ENCODE results near the gene KRTAP5-3.

KRTAP5-3 gene

DNA sequence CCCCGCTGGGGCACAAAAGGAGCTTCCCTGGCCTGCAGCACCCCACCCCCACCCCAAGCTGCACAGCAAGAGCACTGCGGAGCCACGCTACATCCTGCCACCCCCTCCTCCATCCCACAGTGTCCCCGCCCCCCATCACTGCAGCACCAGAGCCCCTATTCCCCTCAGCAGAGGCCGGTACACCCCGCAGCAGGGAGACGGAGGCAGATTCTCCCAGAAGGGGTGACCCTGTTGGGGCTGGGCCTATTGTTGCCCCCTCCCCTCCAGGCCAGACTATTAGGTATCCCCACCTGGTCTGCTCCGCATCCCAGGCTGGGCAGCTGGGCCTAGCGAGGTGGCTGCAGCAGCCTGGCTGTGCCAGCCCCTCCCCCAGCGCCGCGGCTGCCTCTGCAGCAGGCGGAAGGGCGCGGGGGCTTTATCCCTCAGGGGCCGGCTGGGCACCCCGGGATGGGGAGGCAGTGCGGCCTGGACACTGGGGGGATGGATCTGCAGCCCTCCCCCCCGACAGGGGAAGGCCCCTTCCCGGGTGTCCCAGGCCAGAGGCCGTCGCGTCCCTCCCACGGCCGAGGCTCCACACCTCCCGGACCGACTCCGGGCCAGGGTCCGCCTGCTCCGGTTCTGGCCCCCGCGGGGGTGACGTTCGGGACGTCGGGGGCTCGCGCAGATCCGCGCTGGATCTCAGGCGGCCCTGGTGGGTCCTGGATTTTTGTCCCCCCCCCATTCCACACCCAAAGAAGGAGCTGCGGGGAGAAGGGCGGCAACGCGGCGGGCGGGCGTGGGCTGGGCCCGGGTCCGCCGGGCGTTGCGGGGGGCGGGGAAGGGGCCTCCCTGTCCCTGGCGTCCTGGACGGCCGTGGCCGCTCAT lies 37.1 kb downstream of the KRTAP5-3 start:
- peak overlapping the region; percentile 86 to 98 (median 96) for H3K4me2 ChIP-seq
- H3K27ac ChIP-seq: peak overlapping the region in 10 of 11 experiments; percentile 14 to 91 (median 56); a peak in 16 of 22 replicates
- H4K20me1 ChIP-seq: peaks cover 32 to 69% (median 61%) of the 10 kb centered on the region in 11 experiments
- peak overlapping the region; percentile 66 to 96 (median 79); a peak in 20 of 22 replicates for H3K9ac ChIP-seq
- H3K9me3 ChIP-seq (replicated peaks in 1 of 11): no peaks in the 10 kb centered on the region
- peak overlapping the region; percentile 62 to 75 (median 68) for H3K4me3 ChIP-seq
- peaks cover 58 to 99% (median 88%) of the 10 kb centered on the region in 11 experiments for H3K27me3 ChIP-seq
- H3K4me1 ChIP-seq: peaks cover 29 to 57% (median 45%) of the 10 kb centered on the region in 10 experiments; a peak in 19 of 20 replicates
- H3K36me3 ChIP-seq: no peaks in the 10 kb centered on the region
- no peak for TF ChIP-seq Cebpa-rat (IDR thresholded peaks at IDR 0.05)

- Histone ChIP-seq H3K4me2 (peak overlapping the region; percentile 86 to 98 (median 96)), H3K9me3 (replicated peaks in 1 of 11) (no peaks in the 10 kb centered on the region), H3K27me3 (peaks cover 59 to 99% (median 88%) of the 10 kb centered on the region in 11 experiments), H4K20me1 (peaks cover 39 to 75% (median 67%) of the 10 kb centered on the region in 11 experiments), H3K4me1 (peaks cover 29 to 57% (median 45%) of the 10 kb centered on the region in 10 experiments; a peak in 19 of 20 replicates), H3K36me3 (peaks cover 0 to 4% (median 0%) of the 10 kb centered on the region in 11 experiments; a peak in 1 of 22 replicates), H3K4me3 (peak overlapping the region in 5 of 10 experiments; percentile 66 to 75 (median 71); a peak in 7 of 20 replicates), H3K9ac (peak overlapping the region in 4 of 11 experiments; percentile 78 to 96 (median 90); a peak in 6 of 22 replicates), H3K27ac (no peak overlapping the region)
- TF ChIP-seq Cebpa-rat (IDR thresholded peaks at IDR 0.05): no peak
Observed at GRCh38 chr11:1570531-1570895, 37.8 kb downstream of the KRTAP5-3 start.

GRCh38 chr11:1570001-1570453 lies 38.2 kb downstream of the KRTAP5-3 start:
- TF ChIP-seq Cebpa-rat (IDR thresholded peaks at IDR 0.05): no peak
- H3K4me2 ChIP-seq: peak overlapping the region in 9 of 11 experiments; percentile 86 to 98 (median 95); a peak in 12 of 22 replicates
- no peak overlapping the region for H3K27ac ChIP-seq

DNA sequence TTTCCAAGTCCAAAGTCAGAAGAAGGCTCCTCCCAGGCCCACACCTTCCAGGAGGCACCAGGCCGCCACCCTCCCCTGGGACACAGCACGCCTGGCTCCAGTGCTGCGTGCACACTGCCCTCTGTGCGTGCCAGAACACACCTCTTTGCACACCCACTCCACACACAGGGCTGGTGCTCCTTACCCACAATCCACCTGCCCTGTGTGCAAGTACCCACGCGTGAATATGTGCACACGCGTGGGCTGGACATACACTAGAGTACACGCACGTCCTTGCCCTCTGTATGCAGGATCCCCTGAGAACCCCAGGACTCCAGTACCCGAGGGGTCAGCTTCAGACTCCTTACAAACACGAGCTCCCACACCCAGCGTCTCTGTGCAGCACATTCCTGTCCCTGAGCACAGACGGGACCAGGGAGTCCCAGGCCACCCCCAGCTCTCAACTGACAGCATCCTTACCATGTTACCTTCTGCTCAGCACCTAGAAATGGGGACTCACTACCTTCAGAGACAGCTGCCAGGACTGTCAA lies 38.9 kb downstream of the KRTAP5-3 start:
- no peak for TF ChIP-seq Cebpa-rat (IDR thresholded peaks at IDR 0.05)
- Histone ChIP-seq H3K36me3 (peaks cover 0 to 9% (median 0%) of the 10 kb centered on the region in 11 experiments; a peak in 1 of 22 replicates), H4K20me1 (peaks cover 51 to 85% (median 79%) of the 10 kb centered on the region in 11 experiments), H3K4me2 (peak overlapping the region in 7 of 11 experiments; percentile 16 to 93 (median 33); a peak in 10 of 22 replicates), H3K4me1 (peaks cover 27 to 58% (median 46%) of the 10 kb centered on the region in 10 experiments; a peak in 19 of 20 replicates), H3K27me3 (peaks cover 58 to 99% (median 88%) of the 10 kb centered on the region in 11 experiments), H3K4me3 (no peak overlapping the region), H3K9ac (no peak overlapping the region), H3K9me3 (replicated peaks in 1 of 11) (no peaks in the 10 kb centered on the region), H3K27ac (no peak overlapping the region)

More at GRCh38 chr11:1570001-1570453, 38.2 kb downstream of the KRTAP5-3 start:
- peaks cover 43 to 80% (median 72%) of the 10 kb centered on the region in 11 experiments for H4K20me1 ChIP-seq
- H3K27me3 ChIP-seq: peaks cover 57 to 99% (median 88%) of the 10 kb centered on the region in 11 experiments
- peaks cover 0 to 9% (median 0%) of the 10 kb centered on the region in 11 experiments; a peak in 1 of 22 replicates for H3K36me3 ChIP-seq
- peaks cover 29 to 57% (median 44%) of the 10 kb centered on the region in 10 experiments; a peak in 19 of 20 replicates for H3K4me1 ChIP-seq
- no peaks in the 10 kb centered on the region for H3K9me3 ChIP-seq (replicated peaks in 1 of 11)
- H3K4me3 ChIP-seq: peak overlapping the region in 1 of 10 experiments; percentile 75; a peak in 2 of 20 replicates
- H3K9ac ChIP-seq: peak overlapping the region in 2 of 11 experiments; percentile 93 to 96; a peak in 2 of 22 replicates

DNA sequence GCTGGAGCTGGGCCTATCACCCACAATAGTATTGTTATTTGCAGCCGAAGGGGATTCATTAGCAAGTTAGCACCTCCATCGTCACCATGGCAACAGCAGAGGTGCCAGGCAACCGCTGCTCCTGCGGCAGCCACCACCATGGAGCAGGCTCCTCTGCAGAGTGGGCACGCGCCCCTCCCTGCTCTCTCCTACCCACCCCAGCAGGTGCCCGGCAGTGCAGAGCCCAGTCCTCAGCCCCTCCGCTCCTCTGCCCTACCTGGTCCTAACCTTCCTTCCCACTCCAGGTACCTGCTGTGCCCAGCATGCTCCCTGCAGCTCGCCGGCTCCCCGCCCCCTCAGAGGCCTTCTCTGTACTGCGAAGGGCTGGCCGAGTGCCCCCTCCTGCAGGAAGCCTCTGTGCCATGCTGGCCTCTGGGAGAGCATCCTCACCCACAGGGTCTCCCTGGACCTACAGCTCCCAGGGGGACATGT lies 39.8 kb downstream of the KRTAP5-3 start:
- Histone ChIP-seq H3K36me3 (peaks cover 0 to 9% (median 0%) of the 10 kb centered on the region in 11 experiments; a peak in 3 of 22 replicates), H3K9me3 (replicated peaks in 1 of 11) (no peaks in the 10 kb centered on the region), H4K20me1 (peaks cover 48 to 85% (median 80%) of the 10 kb centered on the region in 11 experiments), H3K27ac (no peak overlapping the region), H3K27me3 (peaks cover 50 to 97% (median 85%) of the 10 kb centered on the region in 11 experiments), H3K4me1 (peaks cover 18 to 55% (median 40%) of the 10 kb centered on the region in 10 experiments; a peak in 19 of 20 replicates), H3K4me2 (peak overlapping the region in 3 of 11 experiments; percentile 16 to 93 (median 36); a peak in 3 of 22 replicates), H3K4me3 (no peak overlapping the region), H3K9ac (no peak overlapping the region)
- TF ChIP-seq Cebpa-rat (IDR thresholded peaks at IDR 0.05): no peak

DNA sequence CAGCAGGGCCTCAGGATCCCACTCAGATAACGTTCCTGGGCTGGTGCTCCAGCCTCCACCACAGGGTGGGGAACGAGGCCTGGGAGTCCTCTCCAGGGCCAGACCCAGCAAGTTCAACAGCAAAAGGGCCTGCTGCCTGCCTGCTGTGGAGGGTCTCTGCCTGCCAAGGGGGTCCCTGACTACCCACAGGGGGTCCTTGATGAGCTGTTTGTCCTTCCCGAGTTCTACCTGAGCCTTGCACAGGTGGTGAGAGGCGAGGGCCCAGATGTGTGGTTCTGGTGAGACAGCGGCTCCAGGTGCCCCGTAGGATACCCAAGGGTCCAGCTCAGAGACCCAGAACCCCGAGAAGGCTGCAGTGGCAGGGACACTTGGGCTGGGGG lies 40.6 kb downstream of the KRTAP5-3 start:
- Histone ChIP-seq H3K36me3 (peaks cover 0 to 17% (median 0%) of the 10 kb centered on the region in 11 experiments; a peak in 3 of 22 replicates), H4K20me1 (peaks cover 48 to 88% (median 81%) of the 10 kb centered on the region in 11 experiments), H3K4me1 (peaks cover 14 to 53% (median 35%) of the 10 kb centered on the region in 10 experiments; a peak in 19 of 20 replicates), H3K27ac (no peak overlapping the region), H3K9me3 (replicated peaks in 1 of 11) (no peaks in the 10 kb centered on the region), H3K4me2 (no peak overlapping the region; a peak in 1 of 22 replicates), H3K4me3 (no peak overlapping the region), H3K9ac (no peak overlapping the region), H3K27me3 (peaks cover 42 to 89% (median 78%) of the 10 kb centered on the region in 11 experiments)
- TF ChIP-seq Cebpa-rat (IDR thresholded peaks at IDR 0.05): no peak

DNA sequence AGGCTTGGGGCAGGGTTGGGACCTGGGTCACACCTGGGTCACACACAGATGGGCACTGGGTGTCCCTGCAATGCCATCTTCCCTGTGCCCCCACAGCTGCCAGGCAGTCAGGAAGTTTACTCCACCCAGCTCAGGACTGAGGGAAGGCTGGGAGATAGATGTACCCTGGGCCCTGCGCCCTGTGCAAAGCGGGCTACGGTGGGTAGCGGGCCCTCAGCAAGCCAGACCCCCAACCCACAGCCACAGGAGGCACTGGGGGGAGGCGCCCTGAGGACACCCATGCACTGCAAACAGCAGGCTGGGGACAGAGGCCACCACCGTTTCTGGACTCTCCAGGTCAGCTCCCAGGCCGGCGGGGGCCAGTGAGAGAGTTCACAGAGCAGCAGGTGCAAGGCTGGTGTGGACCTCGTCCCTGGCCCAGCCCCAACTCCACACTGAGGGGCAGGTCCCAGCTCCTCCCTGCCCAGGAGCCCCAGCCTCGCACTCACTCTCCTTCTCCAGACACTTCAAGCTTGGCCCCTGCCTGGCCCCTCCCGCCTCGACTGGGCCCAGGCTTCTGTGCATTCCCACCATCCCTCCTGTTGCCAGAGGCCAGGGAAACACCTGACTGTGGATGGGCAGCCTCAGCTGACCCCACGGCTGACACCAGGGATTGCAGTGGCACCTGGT lies 41.1 kb downstream of the KRTAP5-3 start:
- peaks cover 38 to 84% (median 72%) of the 10 kb centered on the region in 11 experiments for H3K27me3 ChIP-seq
- peaks cover 0 to 22% (median 0%) of the 10 kb centered on the region in 11 experiments; a peak in 3 of 22 replicates for H3K36me3 ChIP-seq
- H3K9me3 ChIP-seq (replicated peaks in 1 of 11): no peaks in the 10 kb centered on the region
- no peak overlapping the region for H3K9ac ChIP-seq
- peaks cover 48 to 93% (median 85%) of the 10 kb centered on the region in 11 experiments for H4K20me1 ChIP-seq
- H3K4me3 ChIP-seq: no peak overlapping the region
- peaks cover 13 to 49% (median 31%) of the 10 kb centered on the region in 10 experiments; a peak in 19 of 20 replicates for H3K4me1 ChIP-seq
- no peak overlapping the region; a peak in 1 of 22 replicates for H3K4me2 ChIP-seq
- no peak overlapping the region for H3K27ac ChIP-seq
- TF ChIP-seq Cebpa-rat (IDR thresholded peaks at IDR 0.05): no peak
